Activated naive CD8-positive, alpha-beta T cell treated with anti-CD3 and anti-CD28 coated beads, Interleukin-2, amount 50 U/mL, for 16 hours (primary cell): ENCODE measurements around the gene LMNTD1.

Source experiments
- DNase-seq: peaks from one replicate; pipeline ENCODE4 v3.0.0-alpha.2; 2020; ENCODE audit warnings: low read depth, low spot score

LMNTD1 gene

DNA sequence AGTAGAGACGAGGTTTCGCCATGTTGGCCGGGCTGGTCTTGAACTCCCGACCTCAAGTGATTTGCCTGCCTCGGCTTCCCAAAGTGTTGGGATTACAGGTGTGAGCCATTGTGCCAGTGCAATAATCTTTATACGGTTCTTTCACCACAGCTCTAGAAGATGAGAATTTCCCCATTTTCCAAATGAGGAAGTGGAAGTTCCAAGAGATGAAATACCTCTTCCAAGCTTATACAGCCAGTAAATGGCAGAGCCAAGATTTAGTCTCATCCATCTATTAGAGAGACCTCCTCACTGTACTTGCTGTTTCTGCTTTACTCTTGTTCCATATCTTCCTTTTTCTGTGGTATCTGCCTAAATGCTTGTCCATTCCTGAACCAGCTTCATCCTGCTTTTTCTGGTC, 3.1 kb upstream of the LMNTD1 start:
- no peak for DNase-seq

DNA sequence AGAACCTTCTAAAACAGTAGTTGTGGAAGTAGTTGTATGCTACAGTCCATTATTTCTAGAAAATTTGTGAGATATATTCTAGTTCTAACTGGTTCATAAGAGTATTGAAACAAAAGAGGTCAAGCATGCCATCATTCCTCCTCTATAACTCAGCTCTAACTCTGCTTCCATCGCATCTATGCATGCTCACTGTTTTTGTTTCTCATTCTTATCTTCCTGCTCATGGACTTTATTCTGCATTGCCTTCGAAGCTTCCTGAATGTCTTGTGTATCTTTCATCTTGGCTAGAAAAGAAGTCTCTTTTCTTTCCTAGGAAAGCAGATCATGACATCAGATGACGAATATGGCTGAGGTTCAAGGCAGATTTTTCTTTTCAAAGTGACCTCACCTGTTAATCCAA, 402 bp downstream of the LMNTD1 start:
- DNase-seq = no peak

DNA sequence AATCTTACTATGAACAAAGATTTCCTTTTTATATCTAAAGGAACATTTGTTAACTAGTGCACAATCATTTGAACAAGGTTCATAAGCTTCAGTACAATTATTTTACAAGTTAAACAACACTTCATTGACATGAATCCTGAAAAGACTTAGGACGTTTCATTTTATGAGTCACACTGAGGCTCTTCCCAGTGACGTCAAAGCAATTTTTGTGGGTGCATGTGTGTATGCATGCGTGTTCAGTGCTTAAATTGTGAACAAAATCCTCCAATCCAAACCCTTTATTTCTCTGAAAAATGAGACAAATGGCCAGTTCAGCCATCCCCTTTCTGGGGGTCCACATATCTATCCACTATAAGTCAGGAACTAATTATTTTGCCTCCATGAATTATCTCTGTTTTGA, 2.9 kb downstream of the LMNTD1 start:
- DNase-seq = no peak

DNA sequence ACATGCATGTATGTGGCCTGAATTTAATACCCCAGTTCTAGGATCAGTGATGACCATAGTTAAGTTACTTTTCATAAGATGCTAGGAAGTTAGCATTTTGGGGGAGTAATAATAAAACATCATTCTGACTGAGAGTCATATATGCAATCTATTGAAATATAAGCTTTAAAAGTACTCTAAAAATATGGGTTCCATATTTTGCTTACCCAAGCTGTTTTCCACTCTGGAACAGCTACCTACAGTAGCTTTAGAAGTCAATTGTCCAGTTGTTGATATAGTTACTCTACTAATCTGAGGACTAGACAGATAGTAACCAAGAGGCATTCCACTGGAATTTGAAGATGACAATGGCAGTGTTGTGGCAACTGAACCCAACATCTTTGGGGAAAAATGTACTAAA, 4.0 kb downstream of the LMNTD1 start:
- no peak for DNase-seq

DNA sequence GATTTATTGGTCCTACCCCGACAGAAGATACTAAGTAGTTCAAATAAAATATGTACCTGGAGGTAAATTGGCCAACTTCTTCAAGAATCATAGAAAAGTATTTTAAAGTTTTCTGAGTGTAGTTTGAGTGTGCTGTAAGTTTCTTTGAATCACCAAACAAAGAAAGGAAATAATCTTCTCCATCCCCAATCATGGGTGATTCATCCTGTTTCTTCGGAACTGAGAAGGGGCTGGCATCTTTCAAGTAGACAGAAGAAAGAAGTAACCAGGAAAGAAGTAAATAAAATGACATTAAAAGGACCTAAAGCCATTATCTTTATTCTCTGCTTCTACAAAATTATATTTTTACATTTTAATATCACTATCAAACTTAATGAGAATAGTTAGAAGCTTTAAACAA, 6.8 kb downstream of the LMNTD1 start:
- no peak for DNase-seq

DNA sequence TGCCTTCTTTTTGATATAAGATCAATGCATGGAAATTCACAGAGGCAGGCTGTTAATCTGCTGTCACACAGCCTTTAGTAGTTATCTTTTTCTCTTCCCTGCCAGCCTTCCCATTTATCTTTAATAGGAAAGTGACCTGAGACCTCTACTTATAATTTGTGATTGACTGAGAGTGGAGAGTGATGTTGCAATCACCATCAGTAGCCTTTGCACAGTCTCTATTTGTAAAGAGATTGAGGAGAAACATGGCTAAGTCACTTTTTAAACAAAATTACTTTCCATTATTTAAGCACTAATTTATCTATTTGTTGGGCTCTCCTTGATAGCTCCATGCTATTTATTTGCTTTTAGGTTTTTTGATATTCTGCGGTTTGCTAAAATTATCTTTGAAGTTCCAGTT, 19.9 kb downstream of the LMNTD1 start:
- no peak for DNase-seq

DNA sequence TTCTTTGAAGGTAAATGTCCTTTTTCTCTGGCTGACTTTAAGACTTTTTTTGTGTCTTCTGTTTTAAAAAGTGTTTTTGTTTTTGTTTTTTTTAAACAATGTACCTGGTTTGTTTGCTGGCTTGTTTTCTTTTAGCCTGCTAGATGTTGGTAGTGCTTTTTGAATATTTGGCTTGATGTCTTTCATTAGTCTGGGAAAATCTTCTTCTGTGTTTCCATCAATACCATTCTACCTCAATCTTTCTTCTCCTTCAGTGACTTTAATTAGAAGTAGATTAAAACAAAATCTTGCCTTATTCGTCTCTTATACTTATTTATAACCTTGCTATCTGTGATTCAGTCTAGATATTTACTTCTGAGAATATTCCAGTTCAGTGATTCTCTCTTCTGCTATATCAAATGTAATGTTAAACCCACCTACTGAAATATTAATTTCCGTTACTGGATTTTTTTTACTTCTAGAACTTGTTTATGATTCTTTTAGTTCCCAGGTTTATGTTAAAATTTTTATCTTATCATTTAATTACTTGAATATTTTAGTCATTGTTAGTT, 21.5 kb downstream of the LMNTD1 start:
- no peak for DNase-seq

DNA sequence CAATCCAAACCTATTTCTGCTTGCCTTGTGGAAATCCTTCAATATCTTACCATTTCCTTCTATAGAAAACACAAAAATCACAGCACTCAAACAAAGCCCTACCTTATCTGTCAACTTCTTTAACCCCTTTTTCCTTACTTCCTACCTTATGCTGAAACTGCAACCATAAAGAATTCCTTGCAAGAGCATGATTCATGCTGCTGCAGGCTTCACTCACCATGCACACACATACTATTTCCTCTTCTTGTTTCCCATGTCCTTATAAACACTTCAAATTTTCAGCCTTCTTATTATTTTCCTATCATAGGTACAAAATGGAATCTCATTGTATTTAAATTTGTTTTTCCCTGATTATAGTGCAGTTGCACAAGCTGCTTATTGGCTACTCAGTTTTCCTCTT, 23.3 kb downstream of the LMNTD1 start:
- DNase-seq = no peak

DNA sequence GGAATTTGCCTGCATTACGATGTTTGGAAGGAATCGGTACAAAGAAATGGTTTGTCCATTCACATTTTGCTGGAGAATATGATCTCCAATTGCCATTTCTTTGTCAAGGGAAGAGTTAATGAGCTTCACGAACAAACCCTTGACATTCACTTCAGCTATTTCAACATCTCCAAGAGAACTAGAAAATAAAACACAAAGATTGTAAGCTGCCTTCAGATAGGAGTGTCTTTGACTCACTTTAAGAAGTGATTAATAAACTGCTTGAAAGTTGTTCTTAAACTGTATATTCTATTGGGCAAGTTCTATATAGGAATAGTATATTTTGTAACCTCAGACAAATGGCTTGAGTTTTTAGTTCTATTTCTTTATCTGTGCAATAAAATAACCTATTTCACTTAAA, 26.3 kb downstream of the LMNTD1 start:
- no peak for DNase-seq

DNA sequence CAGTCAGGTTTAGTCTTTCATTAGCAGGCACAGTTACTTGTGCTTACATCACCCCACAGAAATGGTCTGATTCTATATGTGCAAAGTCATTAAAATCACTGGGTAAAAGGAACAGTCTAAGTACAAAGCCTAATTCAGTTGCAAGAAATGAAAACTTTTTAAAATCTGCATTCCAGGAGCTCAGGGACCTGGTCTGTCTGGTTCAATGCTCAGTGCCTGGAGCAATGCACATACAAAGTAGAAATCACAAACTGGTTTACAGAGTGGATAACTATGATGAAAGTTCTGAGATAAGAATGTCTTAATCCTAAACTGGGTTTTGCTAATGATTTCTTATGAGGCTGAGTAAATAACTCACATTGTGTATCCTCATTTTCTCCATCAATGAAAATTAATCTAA, 28.7 kb downstream of the LMNTD1 start:
- no peak for DNase-seq

DNA sequence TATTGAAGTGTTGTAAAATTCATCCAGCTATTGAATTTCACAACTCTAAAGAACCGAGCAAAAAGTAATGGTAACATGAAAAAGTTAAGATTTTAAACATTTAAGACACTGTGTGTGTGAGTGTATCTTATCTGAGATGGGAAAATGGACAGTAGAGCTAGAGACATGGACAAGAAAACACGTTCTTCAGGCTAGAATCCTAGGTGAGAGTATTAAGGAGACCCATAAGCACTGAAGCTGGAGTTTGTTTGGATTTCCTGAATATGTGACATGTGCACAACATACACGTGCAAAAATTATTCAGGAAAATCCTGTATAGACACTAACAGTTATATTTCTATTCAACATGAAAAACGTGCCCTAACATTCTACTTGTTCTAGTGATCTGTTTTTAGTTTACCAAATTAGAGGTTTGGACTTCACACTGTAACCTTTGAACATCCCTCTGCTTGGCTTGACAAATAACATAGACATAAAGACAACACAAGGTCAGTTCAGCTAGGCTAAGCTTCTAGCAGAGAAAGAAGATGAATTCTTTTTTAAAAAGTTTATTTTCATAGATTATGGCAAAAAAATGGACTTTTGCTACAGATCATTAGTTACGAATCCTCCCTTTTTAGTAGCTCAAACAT, 31.3 kb downstream of the LMNTD1 start:
- no peak for DNase-seq

DNA sequence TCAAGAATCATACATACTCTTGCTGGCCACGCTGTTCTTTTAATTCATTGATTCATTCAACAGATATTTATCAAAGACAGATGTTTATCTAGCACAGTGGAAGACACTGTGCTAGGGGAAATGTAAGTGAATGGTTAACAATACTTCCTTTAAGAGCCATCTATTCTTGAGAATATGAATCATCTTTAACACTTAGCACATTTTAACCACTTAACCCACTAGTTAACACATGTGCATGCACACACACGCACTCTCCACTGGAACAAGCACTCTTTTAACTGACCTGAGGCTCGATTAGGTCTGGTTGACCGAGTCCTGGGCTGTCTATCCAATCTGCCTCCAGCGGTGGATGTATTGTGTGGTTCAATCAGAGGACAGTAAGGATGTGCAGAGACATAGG, 34.6 kb downstream of the LMNTD1 start:
- DNase-seq = no peak

DNA sequence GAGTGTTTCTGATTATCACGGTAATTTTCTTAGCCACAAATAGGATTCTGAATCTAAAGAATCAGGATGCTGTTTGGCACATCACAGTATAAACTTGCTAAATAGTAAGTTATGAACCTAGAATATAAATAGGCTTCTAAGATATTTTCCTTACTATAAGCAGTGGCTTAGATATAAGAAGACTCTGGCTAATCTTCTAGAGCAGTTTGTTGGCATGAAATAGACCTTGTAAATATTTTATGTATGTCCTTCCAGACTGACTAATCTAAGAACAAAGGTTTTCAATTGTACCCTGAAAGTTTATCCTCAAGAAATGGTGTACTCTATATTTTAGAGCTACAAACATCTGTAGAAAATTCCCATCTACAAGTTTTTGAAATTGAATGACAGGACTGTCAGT, 48.3 kb downstream of the LMNTD1 start:
- no peak for DNase-seq

DNA sequence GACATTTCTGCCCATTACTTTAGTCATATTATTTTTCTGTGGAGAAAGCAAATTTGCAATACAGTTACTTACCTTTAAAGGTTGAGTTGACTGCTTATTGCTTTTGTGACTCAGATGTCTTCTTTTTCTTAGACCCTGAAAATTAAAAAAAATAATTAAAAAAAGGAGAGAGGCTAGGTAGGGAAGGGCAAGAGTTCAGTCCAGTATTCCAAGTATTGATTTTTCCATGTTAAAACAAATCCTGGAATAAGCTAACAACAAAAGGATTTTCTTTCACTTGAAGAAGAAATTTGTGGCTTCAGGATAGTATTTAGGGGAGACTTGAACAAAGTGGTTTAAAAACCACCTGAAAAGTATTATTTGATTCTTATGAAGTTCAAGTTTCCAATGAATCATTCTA, 49.4 kb downstream of the LMNTD1 start:
- DNase-seq = no peak

DNA sequence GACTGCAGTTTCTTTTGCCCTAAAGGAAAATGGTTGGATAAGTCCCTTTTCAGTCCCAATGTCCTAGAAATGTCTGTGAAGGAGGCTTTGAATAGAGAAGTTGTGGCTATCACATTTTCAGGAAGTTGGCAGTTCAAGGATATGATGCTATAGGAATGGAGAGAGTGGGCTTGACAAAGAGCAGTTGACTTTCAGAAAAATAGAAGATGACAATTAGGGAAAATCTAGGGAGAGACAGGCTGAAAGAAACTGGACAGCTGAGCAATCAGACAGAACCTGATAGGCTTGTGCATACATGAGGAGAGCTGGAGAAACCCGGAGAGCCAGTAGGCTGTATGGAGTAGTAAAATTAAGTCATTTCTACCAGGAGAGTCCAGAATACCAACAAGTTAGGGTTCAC, 50.5 kb downstream of the LMNTD1 start:
- DNase-seq = no peak

DNA sequence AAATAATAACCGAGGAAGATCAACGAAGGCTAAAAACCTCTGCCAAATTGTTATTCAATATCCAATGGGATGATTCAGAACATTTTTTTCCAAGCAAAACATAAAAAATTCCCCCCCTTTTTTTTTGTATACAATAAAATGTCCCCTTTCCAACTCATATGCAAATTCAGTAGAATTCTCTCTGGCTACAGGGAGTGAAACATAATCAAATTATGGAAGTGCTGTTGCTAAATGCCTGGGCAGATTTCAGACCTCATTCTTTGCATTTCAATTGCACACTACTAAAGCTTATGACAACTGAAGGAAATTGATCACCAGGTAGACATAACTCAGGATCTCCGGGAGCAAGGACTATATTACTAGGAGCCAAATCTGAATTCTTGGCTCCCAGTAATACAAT, 51.0 kb downstream of the LMNTD1 start:
- no peak for DNase-seq

DNA sequence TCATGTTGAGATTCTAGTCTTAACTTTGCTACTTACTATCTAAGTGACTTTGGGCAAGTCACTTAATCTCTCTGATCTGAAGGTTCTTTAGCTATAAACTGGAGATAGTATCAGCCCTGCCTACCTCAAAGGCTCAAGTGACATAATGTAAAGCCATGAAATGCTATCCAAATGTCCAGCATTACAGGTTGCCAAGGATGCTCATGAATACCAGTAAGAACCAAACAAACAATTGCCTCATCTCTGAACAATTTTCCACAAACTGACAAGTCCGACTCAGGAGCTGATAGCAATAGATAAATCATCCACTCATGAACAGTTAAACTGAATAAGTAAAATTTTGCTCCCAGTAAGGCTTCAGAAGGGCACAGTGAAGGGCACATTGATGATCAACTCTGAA, 51.5 kb downstream of the LMNTD1 start:
- no peak for DNase-seq

DNA sequence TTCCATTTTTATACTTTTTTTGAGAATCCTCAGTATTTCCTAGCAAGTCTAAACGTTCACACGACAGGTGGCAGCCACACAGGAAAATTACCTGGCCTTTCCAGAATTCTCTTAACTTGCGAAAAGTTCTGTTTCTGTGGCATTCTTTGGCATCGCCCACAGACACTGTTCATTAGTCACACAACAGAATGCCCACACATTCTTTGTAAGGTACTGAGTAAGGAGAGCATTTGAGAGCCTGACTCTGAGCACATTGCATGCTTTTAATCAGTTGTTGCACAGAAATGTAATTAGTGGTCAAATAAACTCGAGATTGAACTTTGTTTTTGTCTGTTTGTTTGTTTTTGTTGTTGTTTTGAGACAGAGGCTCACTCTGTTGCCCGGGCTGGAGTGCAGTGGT, 52.4 kb downstream of the LMNTD1 start:
- DNase-seq = no peak

DNA sequence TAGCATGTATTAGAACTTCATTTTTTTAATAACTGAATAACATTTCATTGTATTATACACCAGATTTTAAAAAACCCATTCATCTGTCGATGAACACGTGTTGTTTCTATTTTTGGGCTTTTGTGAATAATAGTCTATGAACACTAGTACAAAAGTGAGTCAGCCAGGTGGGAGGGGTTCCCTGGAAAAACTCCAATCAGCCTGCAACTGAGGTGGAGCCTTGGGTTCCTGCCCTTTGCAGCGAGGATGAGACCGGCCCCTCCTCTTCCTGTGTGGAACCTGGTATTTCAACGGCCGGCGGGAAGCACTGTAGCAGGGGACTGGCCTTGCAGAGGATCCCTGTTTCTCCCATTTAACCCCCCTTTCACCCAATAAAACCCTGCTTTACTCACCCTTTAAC, 56.1 kb downstream of the LMNTD1 start:
- no peak for DNase-seq

DNA sequence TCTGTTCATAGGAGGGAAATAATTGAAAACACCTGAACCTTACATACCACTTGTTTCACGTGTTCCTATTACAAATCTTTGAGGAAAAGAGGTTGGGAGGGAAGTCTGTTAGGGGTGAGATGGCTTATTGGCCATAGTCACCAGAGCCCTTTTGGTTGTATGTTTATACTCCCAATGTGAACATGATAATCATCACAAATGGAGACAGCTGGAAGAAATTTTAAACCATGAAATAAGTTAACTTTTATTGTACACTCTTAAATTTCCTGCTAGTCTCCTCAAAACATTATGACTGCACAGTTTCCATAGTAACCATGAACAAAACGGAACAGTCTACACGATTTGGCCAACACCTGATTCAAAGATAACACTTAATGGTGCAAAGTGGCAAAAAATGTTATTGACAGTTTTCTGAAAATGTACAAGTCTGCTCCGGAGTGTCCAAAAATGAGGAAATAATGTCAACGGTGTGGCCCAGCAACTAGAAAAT, 56.9 kb downstream of the LMNTD1 start:
- DNase-seq = no peak

DNA sequence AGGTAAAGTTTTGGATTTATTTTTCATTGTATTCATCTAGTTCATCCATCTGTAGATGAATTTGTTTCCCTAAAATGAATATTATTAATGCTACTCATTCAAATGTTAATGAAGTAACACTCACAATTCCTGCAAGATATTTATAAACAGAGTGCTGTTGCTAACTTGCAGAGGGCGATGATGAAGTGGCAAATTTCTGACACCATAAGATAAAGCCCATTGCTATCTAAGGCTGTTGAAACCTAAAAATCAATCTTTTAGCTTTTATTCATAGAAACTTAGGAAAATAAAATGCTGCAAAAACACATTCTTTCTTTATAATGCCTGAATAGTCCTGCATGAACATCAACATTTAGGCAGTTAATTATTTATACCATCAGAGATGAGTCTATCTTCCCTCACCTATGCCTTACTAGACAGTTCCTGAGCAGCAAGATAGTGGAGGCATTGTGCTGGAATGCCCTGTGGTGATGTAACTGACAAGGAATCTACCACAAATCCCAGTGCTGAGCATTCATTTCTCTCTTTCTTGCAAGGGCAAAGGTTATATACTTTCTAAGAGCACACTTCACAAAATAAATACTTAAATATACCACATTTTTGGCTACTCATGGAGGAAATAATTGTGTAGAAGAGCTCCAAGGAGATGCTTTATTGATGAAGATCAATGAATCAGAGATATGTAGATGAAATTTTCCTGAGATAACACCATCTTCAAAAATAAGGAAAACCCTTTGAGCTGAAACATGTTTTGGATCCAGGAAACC, 57.6 kb downstream of the LMNTD1 start:
- no peak for DNase-seq

DNA sequence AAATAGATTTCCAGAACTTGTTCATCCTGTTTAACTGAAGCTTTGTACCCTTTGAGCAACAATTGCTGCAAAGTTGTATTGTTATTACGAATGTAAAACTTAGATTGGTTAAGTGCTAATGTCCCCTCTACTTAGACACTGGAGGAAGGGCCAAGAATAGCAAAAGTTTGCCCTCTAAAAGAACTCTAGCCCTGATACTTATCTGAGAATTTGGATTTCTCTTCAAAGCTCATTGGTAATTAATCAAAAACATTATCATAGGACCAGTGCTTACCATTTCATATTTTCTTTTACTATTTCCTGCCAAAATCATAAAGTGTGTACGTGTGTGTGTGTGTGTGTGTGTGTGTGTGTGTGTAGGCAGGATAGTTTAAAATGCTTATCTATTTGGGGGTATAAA, 58.2 kb downstream of the LMNTD1 start:
- no peak for DNase-seq

DNA sequence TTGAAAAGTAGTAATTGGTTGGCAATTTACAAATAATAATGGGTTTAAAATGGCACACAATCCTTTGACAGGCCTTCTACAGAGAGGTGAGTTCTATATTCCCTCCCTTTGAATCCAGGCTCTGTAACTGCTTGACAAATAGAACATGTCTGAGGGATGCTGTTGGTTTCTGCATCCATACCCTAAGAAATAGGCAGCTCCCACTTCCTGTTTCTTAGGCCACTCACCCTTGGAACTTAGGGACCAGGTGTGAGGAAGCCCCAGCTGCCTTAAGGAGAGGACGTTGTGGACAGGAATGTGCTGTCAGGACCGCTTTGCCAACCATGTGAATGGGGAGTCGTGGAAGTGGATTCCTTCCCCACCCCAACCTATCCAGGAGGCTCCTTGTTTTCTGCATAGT, 59.4 kb downstream of the LMNTD1 start:
- DNase-seq = no peak
